ENCODE results near the gene CNMD. TPM values are rescaled to one million over a fixed set of nuclear protein-coding genes. Genes with fewer than 3 reads are reported as not detected.

The CNMD gene
- polyA plus RNA-seq, 1 donor from 2014 or later: not detected

DNA sequence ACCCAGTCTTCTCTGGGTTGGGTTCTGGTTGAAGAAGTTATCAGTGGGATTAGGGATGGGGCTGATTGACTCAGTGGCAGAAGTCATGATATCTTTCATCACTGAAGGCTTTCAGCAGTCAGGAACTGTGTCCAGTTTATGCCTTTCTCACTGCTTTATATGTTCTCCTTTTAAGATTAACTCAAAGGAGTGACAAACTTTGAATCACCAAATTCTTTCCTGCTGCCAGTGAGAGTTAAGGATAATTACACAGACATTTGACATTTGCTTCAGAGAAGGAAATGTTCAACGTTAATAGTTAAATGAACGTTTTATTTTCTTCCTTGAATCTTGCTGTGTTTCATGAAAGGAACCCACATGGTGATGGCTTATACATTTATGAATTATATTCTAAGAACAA, 41.0 kb upstream of the CNMD start:
- H3K79me2 ChIP-seq (replicated peaks; ENCODE audit: insufficient read depth, low read length): no peaks in the 10 kb centered on the region
- H3K9me3 ChIP-seq (ENCODE audit: low read length): no peaks in the 10 kb centered on the region
- no peaks in the 10 kb centered on the region for H3F3A ChIP-seq (ENCODE audit: insufficient read depth, low read length, poor library complexity, severe bottlenecking)
- no peak overlapping the region for H3K27ac ChIP-seq (ENCODE audit: low read length)
- H3K36me3 ChIP-seq (ENCODE audit: insufficient read depth, low read length): no peaks in the 10 kb centered on the region
- H3K27me3 ChIP-seq (ENCODE audit: insufficient read depth, low read depth, low read length): no peaks in the 10 kb centered on the region
- H4K20me1 ChIP-seq (ENCODE audit: insufficient read depth): no peaks in the 10 kb centered on the region
- H2AFZ ChIP-seq (ENCODE audit: low read depth, low read length): no peak overlapping the region
- no peak overlapping the region for H3K9ac ChIP-seq (ENCODE audit: low read length)
- no peaks in the 10 kb centered on the region for H3K9me2 ChIP-seq (ENCODE audit: insufficient read depth, low read length)
- TF ChIP-seq, protein P1, sequence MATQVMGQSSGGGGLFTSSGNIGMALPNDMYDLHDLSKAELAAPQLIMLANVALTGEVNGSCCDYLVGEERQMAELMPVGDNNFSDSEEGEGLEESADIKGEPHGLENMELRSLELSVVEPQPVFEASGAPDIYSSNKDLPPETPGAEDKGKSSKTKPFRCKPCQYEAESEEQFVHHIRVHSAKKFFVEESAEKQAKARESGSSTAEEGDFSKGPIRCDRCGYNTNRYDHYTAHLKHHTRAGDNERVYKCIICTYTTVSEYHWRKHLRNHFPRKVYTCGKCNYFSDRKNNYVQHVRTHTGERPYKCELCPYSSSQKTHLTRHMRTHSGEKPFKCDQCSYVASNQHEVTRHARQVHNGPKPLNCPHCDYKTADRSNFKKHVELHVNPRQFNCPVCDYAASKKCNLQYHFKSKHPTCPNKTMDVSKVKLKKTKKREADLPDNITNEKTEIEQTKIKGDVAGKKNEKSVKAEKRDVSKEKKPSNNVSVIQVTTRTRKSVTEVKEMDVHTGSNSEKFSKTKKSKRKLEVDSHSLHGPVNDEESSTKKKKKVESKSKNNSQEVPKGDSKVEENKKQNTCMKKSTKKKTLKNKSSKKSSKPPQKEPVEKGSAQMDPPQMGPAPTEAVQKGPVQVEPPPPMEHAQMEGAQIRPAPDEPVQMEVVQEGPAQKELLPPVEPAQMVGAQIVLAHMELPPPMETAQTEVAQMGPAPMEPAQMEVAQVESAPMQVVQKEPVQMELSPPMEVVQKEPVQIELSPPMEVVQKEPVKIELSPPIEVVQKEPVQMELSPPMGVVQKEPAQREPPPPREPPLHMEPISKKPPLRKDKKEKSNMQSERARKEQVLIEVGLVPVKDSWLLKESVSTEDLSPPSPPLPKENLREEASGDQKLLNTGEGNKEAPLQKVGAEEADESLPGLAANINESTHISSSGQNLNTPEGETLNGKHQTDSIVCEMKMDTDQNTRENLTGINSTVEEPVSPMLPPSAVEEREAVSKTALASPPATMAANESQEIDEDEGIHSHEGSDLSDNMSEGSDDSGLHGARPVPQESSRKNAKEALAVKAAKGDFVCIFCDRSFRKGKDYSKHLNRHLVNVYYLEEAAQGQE (IDR thresholded peaks at IDR 0.05; ENCODE audit: borderline replicate concordance): no peak
- no peak overlapping the region for H3K4me3 ChIP-seq (ENCODE audit: low read length)
- H3K4me2 ChIP-seq (ENCODE audit: low read length): no peak overlapping the region

DNA sequence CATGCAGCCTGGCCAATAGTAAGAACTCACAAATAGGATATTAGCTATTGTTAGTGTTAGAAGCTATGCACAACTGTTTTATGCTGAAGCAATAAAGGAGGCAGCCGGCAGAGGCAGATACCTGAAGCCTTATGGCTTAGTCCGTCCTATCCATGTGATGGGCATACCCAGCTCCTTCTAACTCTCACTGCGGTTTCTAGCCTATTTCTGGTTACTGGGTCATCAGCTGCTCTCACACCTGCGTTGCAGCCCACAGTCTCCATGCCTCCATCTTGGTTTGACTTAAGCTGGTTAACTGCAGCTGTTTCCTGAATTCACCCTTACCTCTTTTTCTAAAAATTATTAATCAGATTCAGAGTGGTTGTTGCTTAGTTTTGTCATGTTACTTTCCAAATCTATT, 40.5 kb upstream of the CNMD start:
- H4K20me1 ChIP-seq (ENCODE audit: insufficient read depth): no peaks in the 10 kb centered on the region
- H2AFZ ChIP-seq (ENCODE audit: low read depth, low read length): no peak overlapping the region
- no peak for TF ChIP-seq EP300 (conservative IDR thresholded peaks at IDR 0.05; ENCODE audit: poor library complexity, severe bottlenecking)
- TF ChIP-seq, protein P1 (IDR thresholded peaks at IDR 0.05; ENCODE audit: borderline replicate concordance): no peak
- no peak for TF ChIP-seq EZH2 (IDR thresholded peaks at IDR 0.05; ENCODE audit: borderline replicate concordance, insufficient read depth, low read length, poor library complexity, severe bottlenecking)
- TF ChIP-seq CTCF (IDR thresholded peaks at IDR 0.05; ENCODE audit: poor library complexity, severe bottlenecking): no peak
- no peak for TF ChIP-seq TAF1 (IDR thresholded peaks at IDR 0.05; ENCODE audit: low read depth)
- TF ChIP-seq POLR2AphosphoS5 (IDR thresholded peaks at IDR 0.05): no peak
- H3K36me3 ChIP-seq (ENCODE audit: insufficient read depth, low read length): no peaks in the 10 kb centered on the region
- H3K27ac ChIP-seq (ENCODE audit: low read length): no peak overlapping the region
- no peak overlapping the region for H3K4me2 ChIP-seq (ENCODE audit: low read length)
- no peak overlapping the region for H3K4me3 ChIP-seq (ENCODE audit: low read length)
- no peaks in the 10 kb centered on the region for H3K27me3 ChIP-seq (ENCODE audit: insufficient read depth, low read depth, low read length)
- no peaks in the 10 kb centered on the region for H3K9me2 ChIP-seq (ENCODE audit: insufficient read depth, low read length)
- no peaks in the 10 kb centered on the region for H3K9me3 ChIP-seq (ENCODE audit: low read length)
- H3K79me2 ChIP-seq (replicated peaks; ENCODE audit: insufficient read depth, low read length): no peaks in the 10 kb centered on the region
- no peaks in the 10 kb centered on the region for H3F3A ChIP-seq (ENCODE audit: insufficient read depth, low read length, poor library complexity, severe bottlenecking)
- no peak overlapping the region for H3K9ac ChIP-seq (ENCODE audit: low read length)

All from neural cell (in vitro differentiated cells).